ENCODE data around the gene NOXA1.

DNA sequence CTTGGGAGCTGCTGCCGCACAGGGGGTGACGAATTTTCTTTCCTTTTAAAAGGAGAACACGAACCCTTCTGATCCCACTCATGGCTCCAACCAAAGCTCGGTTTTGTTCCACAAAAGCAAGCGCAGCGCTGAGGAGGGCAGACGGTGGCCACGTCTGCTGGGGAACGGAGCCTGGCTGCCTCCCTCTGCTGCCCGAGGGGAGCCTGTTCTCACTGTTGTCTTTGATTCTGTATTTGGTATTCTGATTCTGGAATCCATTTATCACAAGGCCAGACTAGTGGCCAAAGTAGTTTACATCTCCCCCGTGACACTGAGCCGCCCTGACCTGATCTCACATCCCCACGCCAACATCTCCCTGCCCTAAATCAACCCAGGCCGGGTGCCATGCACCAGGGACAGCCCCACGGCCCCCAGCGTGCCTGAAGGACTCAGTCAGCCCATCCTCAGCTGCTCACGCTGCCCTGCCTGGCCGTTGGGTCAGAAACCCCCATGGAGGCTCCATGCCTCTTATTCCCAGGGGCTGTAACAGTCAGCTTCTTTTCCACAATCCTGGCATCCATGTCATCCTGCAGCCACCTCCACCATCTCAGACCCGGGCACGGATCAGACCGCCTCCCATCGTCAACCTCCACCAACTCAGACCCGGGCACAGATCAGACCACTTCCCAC, 42.7 kb downstream of the NOXA1 start:
- no peak for TF ChIP-seq EZH2 (IDR thresholded peaks at IDR 0.05; ENCODE audit: insufficient read depth, low read length)
- no peak for TF ChIP-seq CTCF (IDR thresholded peaks at IDR 0.05; ENCODE audit: insufficient read depth, low read depth, low read length)
